Measurements from ENCODE around the gene LHX3. TPM values are rescaled to one million over a fixed set of nuclear protein-coding genes. Genes with fewer than 3 reads are reported as not detected.
"Not testable (repeated sequence)": the region's sequence is repeated elsewhere in the genome, so short reads cannot be mapped to it uniquely, and the experiment has no call there.

The LHX3 gene
- total RNA-seq, 1 donor, result not detected

GRCh38 chr9:136244969-136245218, 40.0 kb upstream of the LHX3 start:
- H3K27me3 ChIP-seq (ENCODE audit: insufficient read depth, low read length), result no peaks in the 10 kb centered on the region
- H3K4me1 ChIP-seq (ENCODE audit: insufficient read depth, low read length), result peaks cover 57% of the 10 kb centered on the region
- H3K4me3 ChIP-seq (ENCODE audit: low read length), result peak overlapping the region; percentile 63
- H3K9me3 ChIP-seq (ENCODE audit: low read depth, low read length), result no peaks in the 10 kb centered on the region

- Histone ChIP-seq H3K4me1 (ENCODE audit: insufficient read depth, low read length) (peaks cover 63% of the 10 kb centered on the region), H3K4me3 (ENCODE audit: low read length) (peak overlapping the region; percentile 63), H3K9me3 (ENCODE audit: low read depth, low read length) (no peaks in the 10 kb centered on the region), H3K27me3 (ENCODE audit: insufficient read depth, low read length) (no peaks in the 10 kb centered on the region)
Measured at GRCh38 chr9:136244122-136244968, 39.4 kb upstream of the LHX3 start.

GRCh38 chr9:136243631-136244030, 38.7 kb upstream of the LHX3 start:
- Histone ChIP-seq H3K27me3 (ENCODE audit: insufficient read depth, low read length) (no peaks in the 10 kb centered on the region), H3K9me3 (ENCODE audit: low read depth, low read length) (no peaks in the 10 kb centered on the region), H3K4me1 (ENCODE audit: insufficient read depth, low read length) (peaks cover 70% of the 10 kb centered on the region), H3K4me3 (ENCODE audit: low read length) (no peak overlapping the region)

- Histone ChIP-seq H3K9me3 (ENCODE audit: low read depth, low read length) (no peaks in the 10 kb centered on the region), H3K27me3 (ENCODE audit: insufficient read depth, low read length) (no peaks in the 10 kb centered on the region), H3K4me1 (ENCODE audit: insufficient read depth, low read length) (peaks cover 76% of the 10 kb centered on the region), H3K4me3 (ENCODE audit: low read length) (no peak overlapping the region)
Measured at GRCh38 chr9:136242918-136243525, 38.1 kb upstream of the LHX3 start.

DNA sequence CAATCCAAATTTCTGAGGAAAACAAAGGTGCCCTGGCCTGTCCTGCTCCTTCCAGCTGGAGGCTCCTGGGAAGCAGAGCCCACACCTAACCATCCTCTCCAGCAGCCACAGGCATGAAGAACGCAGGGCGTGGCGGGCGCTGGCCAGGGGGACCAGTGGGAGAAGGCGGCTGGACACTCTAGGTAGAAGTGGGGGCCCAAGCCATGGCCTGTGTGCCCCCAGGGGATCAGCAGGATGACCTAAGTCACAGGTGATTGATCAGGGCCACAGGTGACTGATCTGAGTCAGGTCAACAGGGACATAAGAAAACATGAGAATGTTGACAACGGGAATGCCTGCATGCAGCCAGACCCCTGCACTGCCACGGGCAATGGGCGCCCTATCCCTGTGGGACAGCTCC, 37.3 kb upstream of the LHX3 start:
- Histone ChIP-seq H3K4me1 (ENCODE audit: insufficient read depth, low read length) (peaks cover 83% of the 10 kb centered on the region), H3K9me3 (ENCODE audit: low read depth, low read length) (no peaks in the 10 kb centered on the region), H3K4me3 (ENCODE audit: low read length) (no peak overlapping the region), H3K27me3 (ENCODE audit: insufficient read depth, low read length) (no peaks in the 10 kb centered on the region)

DNA sequence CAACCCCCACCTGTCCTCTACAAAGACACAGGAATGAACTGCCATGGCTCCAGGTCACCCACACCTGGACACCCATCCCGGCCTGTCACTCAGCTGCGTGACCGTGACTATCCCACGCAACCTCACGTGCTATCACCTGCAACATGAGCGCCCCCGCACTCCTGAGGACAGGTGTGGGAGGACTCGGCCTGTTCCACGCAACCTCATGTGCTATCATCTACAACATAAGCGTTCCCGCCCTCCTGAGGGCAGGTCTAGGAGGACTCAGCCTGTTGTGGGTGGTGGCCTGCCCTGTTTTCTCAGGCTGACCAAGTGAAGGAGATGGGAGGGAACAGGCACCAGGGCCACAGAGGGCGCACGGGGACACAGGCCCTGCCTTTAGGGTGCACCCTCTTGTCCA, 36.6 kb upstream of the LHX3 start:
- H3K4me1 ChIP-seq (ENCODE audit: insufficient read depth, low read length), result peaks cover 83% of the 10 kb centered on the region
- H3K27me3 ChIP-seq (ENCODE audit: insufficient read depth, low read length), result no peaks in the 10 kb centered on the region
- no peaks in the 10 kb centered on the region for H3K9me3 ChIP-seq (ENCODE audit: low read depth, low read length)
- no peak overlapping the region for H3K4me3 ChIP-seq (ENCODE audit: low read length)

- Histone ChIP-seq H3K4me1 (ENCODE audit: insufficient read depth, low read length) (peaks cover 80% of the 10 kb centered on the region), H3K9me3 (ENCODE audit: low read depth, low read length) (no peaks in the 10 kb centered on the region), H3K4me3 (ENCODE audit: low read length) (no peak overlapping the region), H3K27me3 (ENCODE audit: insufficient read depth, low read length) (no peaks in the 10 kb centered on the region)
Measured at GRCh38 chr9:136240941-136241340, 36.0 kb upstream of the LHX3 start.

GRCh38 chr9:136239983-136240330, 35.0 kb upstream of the LHX3 start:
- Histone ChIP-seq H3K4me3 (ENCODE audit: low read length) (no peak overlapping the region), H3K4me1 (ENCODE audit: insufficient read depth, low read length) (peaks cover 75% of the 10 kb centered on the region), H3K9me3 (ENCODE audit: low read depth, low read length) (no peaks in the 10 kb centered on the region), H3K27me3 (ENCODE audit: insufficient read depth, low read length) (no peaks in the 10 kb centered on the region)

DNA sequence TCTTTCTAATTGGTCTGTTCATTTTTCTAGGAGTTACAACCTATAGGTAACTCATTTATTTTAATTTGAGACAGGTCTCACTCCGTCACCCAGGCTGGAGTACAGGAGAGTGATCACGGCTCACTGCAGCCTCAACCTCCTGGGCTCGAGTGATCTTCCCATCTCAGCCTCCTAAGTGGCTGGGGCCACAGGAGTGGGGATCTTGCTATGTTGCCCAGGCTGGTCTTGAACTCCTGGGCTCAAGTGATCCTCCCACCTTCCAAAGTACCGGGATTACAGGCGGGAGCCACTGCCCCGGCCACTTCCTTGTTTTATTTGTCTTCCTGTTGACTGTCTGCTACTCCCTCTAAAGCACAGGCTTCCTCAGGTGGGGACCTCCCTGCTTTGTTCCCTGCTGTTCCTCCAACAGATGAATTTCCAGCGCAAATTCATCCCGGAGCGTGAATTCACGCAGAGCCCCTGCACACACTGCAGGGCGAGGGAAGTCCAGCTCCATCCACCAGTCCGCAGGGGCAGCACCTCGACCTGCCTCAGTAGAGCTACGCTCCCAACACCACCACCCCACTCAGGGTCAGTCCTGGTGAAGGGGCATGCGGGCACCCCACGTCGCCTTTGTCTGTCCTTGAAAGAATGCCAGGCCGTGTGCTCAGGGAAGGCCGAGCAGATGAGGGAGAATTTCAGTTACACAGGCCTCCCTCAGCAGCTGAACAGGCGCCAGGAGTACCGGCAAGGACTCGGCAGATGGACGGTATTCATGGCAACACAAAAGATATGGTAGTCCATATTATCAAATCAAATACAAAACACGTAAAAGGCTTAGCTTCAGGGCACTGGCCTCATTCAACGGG, 34.4 kb upstream of the LHX3 start:
- Histone ChIP-seq H3K4me1 (ENCODE audit: insufficient read depth, low read length) (peaks cover 69% of the 10 kb centered on the region), H3K4me3 (ENCODE audit: low read length) (no peak overlapping the region), H3K9me3 (ENCODE audit: low read depth, low read length) (no peaks in the 10 kb centered on the region), H3K27me3 (ENCODE audit: insufficient read depth, low read length) (no peaks in the 10 kb centered on the region)

DNA sequence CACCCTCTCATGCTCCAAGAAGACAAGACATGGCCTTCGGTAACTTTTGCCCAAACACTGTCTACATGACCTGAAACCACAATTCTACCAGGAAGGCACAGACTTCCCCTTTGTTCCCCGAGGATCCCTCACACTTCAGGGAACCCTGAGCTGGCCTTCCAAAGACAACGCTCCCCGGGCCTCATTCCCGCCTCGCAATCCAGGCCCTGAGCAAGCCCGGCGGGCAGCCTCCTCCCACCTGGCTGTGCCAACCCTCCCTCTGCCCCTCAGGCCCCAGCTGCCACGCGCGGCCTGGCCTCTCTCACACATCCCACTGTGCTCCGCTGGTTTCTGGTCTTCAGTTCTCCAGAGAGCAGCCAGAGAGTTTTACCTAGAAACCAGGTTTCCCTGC, 33.4 kb upstream of the LHX3 start:
- Histone ChIP-seq H3K27me3 (ENCODE audit: insufficient read depth, low read length) (no peaks in the 10 kb centered on the region), H3K4me3 (ENCODE audit: low read length) (no peak overlapping the region), H3K4me1 (ENCODE audit: insufficient read depth, low read length) (peaks cover 60% of the 10 kb centered on the region), H3K9me3 (ENCODE audit: low read depth, low read length) (no peaks in the 10 kb centered on the region)

DNA sequence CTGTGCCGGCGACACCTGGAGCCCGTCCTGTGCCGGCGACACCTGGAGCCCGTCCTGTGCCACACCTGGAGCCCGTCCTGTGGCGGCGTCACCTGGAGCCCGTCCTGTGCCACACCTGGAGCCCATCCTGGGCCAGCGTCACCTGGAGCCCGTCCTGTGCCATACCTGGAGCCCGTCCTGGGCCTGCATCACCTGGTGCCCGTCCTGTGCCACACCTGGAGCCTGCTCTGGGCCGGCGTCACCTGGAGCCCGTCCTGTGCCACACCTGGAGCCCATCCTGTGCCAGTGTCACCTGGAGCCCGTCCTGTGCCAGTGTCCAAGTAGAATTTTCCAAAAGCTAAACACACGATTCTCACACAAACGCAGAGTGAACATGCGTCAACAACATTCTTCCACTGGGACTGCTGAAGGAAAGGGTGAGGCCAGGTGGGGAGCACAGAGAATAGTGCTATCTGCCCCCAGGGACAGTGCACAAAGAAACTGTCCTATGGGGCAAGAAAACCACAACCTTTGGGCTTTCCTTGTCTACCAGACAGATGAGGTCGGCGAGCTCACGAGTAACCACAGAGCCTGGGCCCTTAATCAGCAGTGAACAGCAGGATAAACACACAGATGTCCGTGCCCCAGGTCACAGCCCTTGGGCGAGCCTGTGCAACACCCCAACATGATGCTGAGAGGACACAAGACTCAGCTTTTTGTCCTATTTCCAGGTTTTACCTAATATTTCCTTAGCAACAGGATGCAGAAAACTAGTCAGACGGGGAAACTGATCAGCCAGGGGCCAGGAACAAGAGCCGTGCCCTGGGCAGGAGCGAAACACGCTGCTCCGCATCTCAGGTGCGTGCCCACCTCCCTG, 32.8 kb upstream of the LHX3 start:
- H3K4me1 ChIP-seq (ENCODE audit: insufficient read depth, low read length), result peaks cover 60% of the 10 kb centered on the region
- H3K27me3 ChIP-seq (ENCODE audit: insufficient read depth, low read length), result no peaks in the 10 kb centered on the region
- no peaks in the 10 kb centered on the region for H3K9me3 ChIP-seq (ENCODE audit: low read depth, low read length)
- H3K4me3 ChIP-seq (ENCODE audit: low read length), result no peak overlapping the region

DNA sequence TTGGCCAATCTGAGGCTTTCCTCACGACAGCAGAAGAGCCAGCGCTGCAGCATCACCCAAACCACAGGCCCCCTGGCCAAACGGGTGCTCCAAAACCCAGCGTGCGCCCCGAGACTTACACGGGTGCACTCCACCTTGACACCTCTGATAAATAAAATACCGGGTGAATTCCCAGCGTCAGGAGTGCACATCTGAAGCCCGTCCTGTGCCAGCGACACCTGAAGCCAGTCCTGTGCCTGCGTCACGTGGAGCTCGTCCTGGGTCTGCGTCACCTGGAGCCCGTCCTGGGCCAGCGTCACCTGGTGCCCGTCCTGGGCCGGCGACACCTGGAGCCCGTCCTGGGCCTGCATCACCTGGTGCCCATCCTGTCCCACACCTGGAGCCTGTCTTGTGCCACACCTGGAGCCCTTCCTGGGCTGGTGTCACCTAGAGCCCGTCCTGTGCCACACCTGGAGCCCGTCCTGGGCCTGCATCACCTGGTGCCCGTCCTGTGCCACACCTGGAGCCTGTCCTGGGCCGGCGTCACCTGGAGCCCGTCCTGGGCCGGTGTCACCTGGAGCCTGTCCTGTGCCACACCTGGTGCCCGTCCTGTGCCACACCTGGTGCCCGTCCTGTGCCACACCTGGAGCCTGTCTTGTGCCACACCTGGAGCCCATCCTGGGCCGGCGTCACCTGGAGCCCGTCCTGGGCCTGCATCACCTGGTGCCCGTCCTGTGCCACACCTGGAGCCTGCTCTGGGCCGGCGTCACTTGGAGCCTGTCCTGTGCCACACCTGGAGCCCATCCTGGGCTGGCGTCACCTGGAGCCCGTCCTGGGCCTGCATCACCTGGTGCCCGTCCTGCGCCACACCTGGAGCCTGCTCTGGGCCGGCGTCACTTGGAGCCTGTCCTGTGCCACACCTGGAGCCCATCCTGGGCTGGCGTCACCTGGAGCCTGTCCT, 31.8 kb upstream of the LHX3 start:
- H3K4me3 ChIP-seq (ENCODE audit: low read length); H3K9me3 ChIP-seq (ENCODE audit: low read depth, low read length); H3K27me3 ChIP-seq (ENCODE audit: insufficient read depth, low read length): not testable (repeated sequence)
- H3K4me1 ChIP-seq (ENCODE audit: insufficient read depth, low read length), result peaks cover 59% of the 10 kb centered on the region

- H3K9me3 ChIP-seq (ENCODE audit: low read depth, low read length), result no peaks in the 10 kb centered on the region
- H3K27me3 ChIP-seq (ENCODE audit: insufficient read depth, low read length), result no peaks in the 10 kb centered on the region
- no peak overlapping the region for H3K4me3 ChIP-seq (ENCODE audit: low read length)
- peaks cover 51% of the 10 kb centered on the region for H3K4me1 ChIP-seq (ENCODE audit: insufficient read depth, low read length)
Measured at GRCh38 chr9:136235709-136236455, 31.0 kb upstream of the LHX3 start.
